DMS114 treated with DMSO at 0.1 percent for 48 hours (cell line): ENCODE measurements around the gene GSC2.
"Not testable (repeated sequence)": the region's sequence is repeated elsewhere in the genome, so short reads cannot be mapped to it uniquely, and the experiment has no call there.

Experiments
- DNase-seq: peaks from one replicate; lab custom pipeline; 2025; ENCODE audit not compliant: unreplicated experiment; lab: John Stamatoyannopoulos, UW

The GSC2 gene

DNA sequence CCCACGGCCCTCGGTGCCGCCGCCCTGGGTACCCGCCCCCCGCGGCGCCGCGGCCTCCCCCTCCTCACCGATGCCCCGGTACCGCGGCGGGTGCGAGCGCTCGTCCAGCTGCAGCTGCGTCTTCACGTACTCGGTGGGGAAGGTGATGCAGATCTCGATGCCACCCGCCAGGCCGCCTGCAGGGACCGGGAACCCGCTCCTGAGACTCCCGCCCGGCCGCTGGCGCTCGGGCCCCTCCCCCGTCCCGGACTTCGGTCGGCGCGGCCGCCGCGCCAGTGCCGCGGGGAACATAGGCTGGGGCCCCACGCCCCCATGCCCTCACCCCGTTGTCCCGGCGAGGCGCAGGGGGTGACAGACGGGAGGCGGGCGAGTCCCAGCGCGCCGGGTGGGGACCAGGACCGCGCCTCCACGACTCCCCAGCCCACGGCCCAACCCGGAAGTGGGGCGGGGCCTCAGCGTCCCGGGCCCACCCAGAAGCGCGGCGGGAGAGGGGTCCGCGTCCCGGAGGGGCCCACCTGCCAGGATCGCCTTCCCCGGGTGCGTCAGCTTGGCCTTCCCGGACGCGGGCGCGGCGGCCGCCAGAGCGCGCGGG lies 28.1 kb upstream of the GSC2 start:
- no peak for DNase-seq

DNA sequence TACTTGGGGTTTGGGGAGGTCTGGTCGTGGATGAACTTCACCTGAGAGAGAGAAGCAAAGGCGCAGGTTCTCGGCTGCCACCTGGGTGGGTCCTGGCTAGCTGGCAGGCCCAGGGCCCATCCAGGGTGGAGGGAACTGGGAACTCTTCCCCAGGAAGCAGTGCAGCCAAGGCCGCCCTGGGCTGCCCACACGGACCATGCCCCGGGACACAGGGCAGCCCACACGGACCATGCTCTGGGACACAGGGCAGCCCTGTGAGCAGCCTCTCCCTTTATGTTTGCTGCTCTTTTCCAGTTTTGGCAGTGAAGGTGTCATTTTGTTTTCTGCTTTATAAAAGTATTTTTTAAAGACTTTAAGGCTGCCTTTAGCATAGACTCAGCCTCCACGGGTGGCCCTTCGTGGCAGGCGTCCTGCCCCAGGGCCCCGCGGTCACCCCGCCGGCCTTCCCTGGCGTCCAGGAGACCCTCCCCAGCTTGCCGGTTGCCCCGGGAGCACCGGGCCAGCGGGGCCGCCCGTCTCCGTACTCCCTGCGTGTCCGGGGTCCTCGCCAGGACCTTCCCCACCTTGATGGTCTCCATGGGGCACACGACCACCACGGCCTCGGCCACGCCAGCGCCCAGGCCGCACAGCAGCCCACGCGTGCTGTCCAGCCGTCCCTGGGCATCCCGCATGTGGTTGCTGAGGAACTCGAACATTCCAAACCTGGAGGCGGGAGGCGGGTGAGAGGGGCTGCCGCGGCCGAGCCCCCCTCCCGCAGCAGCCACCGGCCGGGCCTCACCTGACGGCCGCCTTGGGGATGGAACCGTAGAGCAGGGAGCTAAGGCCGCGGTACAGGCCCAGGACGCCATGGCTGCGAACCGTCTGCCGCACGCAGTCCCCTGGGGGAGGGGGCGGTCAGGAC lies 27.3 kb upstream of the GSC2 start:
- no peak for DNase-seq

DNA sequence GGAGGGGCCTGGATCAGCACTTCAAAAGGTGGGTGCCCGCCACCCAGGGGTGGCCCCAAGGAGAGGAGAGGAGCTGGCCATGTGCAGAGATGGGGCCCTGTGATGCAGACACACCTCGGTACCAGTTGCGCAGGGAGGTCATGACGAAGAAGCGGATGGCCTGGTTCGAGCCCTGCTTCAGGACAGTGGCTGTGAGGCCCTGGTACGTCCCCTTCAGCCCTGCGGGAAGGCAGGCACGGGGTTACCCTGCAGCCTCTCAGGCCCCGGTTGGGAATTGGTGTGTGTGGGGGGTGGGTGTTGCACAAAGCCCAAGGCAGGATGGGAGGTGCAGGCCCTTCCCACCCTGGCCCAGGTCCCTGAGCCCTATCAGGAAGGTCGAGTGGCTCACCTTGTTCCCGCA lies 26.6 kb upstream of the GSC2 start:
- DNase-seq: no peak

DNA sequence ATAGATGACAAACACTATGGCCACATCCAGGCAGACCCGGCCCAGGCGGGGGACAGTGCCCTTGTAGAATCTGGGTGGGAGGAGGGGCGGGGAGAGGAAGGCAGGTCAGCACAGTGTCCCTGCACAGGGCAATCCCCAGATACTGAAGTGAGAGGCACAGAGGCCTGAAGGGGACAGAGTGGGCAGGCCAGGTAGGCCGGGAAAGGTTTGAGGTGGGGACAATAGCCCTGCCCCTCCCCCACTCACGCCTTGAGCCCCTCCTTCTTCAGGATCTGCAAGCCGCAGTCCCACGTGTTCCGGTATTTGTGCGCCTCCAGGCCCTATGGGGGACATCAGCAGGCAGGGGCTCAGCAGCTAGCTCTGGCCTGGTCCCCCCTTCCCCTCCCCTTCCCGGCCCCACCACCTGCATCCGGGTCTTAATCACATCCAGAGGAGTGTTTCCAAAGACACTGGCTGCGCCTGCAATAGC lies 26.1 kb upstream of the GSC2 start:
- DNase-seq: no peak

DNA sequence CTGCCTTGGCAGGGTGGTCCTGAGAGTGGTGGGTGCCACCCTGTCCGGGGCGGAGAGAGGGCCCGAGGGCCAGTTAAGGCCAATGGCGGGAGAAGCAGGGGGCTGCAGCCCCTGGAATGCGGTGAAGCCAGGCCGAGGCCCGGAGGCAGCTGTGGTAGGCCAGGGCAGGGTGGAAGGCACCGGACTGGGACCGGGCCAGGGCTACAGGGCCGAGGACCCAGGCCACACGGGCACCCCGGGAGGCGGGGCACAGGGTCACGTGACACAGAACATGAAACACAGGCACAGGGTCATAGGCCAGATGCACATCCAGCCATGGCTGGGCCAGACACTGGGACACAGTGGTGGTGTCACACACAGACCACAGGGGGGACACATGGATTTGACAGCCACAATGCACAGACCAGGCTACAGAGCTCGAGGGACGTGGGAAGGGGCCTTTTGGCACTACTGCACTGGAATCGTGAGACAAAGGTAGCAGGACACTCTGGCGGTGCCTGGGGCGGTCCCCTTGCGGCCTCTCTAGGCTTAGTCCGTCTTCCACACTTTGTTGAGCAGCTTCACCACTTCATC lies 25.6 kb upstream of the GSC2 start:
- DNase-seq: no peak

DNA sequence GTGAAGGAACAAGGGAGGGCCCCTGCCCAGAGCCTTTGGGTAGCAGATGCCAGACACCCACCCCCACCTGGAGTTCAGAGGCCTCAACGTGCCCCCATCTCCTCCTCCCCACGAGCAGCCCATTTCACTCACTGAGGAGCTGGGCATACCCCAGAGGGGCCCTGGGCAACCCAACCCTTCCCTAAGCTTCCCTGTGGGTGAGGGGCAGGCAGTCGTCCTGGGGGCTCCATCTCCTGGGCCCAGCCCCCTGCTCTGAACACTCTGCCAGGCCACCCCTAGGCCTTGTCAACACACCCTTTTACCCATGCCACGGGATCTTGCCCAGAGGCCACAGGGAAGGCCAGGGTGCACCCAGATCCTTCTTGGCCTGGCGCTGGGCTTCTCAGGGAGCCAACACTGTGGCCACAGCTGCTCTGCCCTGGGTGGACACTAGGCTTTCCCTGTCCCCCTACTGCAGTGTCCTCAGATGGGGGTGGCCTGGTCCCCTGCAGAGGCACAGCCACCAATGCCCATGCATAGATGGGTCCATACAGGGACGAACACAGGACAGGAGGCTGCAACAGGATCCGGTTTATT lies 25.0 kb upstream of the GSC2 start:
- DNase-seq: no peak

DNA sequence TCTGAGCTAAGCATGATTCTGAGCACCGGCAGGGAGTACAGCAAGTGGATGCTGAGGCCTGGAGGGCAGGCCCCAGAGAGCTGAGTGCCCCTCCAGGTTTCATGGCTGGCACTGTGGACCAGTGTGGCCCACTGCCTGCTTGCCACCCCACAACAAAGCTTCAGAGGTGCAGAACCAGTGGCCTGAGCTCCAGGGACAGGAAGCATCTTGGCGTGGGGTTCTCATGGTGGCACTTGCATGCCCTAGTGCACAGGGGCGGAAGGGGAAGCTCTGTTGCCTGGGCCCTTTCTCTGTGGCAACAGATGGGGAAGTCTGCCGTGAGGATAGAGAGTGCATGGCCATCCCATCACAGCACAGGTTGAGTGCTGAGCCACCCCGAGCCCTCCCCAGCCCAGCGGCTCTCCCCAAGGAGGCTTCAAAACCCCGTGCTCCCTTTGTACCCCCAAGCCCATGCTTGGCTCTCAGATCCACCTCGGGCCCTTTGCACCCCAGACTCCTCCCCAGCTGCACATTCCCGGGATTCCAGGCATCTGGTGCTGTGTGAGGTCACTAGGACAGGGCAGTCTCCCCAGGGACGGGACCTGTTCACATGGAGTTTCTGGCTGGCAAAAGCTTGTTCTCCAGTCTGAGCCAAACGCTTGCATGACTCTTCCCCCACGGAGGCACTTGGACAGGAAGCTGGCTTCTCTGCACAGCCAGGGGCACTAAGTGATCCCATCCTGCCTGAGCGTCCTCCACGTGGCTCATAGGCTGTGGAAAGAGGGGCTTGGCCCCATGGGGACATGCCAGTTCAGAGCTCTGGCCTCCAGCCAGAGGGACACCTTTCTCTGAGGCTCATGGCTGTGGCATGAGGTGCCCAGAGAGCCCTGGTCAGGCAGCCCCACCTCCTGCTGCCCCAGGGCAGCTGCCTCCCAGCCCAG lies 24.3 kb upstream of the GSC2 start:
- DNase-seq: no peak

DNA sequence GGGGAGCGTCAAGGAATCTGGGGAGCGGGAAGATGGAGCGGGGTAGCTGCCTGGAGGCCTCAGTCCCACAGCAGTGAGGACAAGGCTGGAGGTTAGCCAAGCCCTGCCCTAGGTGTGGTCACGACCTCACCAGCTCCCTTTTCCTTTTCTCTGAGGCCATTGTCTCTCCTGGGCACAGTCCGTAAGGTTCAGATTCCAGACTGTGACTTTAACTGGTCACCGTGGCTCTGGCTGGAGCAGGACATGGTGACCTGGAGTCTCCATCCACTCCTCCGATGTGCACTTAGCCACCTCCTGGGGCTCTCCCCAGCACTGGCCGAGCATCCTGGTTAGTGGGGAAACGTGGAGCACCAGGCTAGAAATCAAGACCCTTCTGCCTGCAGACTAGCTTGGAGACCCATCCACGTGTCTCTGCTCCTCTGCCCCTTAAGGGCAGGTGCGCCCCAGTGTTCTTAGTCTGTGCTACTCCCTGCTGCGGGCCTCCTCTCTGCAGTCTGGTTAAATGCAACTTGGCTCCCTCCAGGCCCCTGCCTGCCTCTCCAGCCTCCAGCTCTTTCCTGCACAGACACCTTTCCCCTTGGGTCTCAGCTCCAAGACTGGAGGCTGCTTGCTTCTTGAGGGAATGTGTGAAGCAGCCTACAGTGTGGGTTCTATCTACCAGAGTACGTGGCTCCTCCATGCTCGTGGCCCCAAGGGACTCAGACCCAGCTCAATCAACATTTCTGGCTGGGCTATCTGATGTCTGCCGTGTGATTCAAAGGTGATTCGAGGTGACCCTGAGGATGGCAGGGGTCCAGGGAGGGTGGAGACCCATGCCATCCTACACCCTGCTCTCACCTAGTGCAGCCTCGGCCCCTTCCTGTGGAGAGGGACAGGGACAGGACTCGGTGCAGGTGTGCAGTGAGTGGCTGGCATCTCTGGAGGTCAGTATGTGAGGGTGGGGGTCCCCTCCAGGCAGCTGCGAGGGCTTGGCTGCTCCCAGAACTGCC lies 23.2 kb upstream of the GSC2 start:
- no peak for DNase-seq

DNA sequence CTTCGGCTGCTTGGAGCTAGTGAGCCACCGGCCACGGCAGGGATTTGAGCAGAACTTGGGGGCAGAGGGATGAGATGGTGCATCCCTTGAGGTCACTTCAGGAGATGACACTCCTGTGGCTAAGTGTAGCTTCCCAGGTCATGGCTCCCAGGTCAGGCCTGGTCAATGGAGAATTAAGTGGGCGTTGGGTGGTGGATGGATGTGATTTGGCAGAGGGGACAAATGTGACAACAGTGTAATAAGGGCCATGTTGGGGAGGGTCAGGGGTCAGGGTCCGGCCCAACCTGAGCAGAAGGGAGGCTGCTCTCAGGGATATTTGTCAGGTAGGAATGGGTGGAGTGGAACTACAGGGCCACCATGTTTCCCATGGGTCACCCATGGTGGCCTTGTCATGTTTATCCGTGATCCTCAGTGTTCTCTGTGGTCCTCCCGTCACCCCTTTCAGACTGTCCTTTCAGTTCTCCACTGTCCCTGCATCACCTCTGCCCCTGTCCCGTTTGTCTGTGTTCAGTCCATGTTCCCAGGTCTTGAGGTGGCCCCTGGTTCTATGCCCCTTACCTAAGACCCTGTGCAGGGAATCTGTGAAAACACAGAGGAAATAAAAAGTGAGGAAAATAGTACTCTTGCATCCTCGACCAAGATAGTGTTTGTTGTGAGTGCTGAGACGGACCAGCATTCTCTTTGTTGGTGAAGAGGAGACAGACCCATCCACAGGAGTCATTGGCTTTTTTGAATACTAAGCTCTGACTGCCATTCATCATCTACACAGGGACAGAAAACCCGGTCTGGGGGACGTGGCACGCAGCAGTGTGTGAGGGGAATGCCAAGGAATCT lies 22.3 kb upstream of the GSC2 start:
- DNase-seq: no peak

DNA sequence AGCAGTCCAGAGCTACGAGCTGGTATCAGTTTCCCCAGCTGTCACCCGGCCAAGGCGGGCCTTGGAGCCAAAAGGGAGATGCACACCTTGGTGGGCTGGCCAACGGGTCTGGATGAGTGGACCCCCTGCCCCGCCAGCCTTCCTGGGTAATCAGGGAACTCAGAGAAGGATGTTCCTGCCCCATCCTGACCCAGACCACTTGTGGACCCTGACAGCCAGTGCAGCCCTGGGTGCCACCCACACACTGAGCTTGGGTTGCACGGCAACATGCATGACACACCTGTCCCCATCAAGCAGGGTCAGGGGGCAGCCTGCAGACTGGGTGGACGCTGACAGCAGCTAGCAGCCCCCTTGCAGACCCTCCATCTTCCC lies 19.8 kb upstream of the GSC2 start:
- DNase-seq: no peak

DNA sequence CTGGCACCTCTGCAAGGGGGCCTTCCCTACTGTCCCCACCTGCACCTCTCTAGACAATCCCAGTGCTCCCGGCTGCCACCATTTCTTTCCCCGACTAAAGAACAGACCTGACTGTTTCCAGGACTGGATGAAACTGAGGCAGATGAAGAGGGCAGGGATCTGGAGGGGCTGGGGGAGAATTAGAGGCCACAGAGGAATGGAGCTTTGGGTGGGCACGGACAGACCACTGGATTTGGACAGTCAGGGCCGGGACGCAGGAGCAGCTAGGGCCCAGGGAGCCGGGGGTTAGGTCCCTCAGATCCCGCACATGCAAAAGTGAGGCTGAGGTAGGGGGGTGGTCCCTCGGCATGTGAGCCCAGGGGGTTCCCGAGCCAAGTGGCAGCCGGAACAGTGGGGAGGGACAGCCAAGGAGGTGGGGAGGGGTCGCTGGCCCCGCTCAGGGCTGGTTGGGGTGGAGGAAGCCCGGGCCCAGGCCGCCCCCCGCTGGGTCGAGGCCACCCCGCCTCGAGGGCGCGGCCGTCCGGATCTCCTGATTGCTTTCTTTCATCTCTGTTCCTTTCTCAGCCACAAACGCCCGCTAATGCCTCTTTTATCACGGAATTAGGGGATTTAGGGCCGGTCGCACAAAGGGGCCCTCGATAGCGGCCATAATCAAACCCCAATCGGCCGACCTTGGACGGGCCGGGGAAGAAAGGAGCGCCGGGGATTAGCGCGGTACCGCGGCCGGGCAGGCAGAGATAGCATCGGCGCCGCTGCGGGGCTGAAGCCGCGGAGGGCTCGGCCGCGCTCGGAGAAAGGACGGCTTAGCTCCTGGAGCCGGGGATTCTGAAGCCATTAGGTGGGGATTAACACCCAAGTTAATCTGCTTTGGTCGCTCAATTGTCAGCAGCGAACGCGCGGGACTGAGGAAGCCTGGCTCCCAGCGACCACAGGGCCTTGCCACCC lies 19.2 kb upstream of the GSC2 start:
- no peak for DNase-seq

DNA sequence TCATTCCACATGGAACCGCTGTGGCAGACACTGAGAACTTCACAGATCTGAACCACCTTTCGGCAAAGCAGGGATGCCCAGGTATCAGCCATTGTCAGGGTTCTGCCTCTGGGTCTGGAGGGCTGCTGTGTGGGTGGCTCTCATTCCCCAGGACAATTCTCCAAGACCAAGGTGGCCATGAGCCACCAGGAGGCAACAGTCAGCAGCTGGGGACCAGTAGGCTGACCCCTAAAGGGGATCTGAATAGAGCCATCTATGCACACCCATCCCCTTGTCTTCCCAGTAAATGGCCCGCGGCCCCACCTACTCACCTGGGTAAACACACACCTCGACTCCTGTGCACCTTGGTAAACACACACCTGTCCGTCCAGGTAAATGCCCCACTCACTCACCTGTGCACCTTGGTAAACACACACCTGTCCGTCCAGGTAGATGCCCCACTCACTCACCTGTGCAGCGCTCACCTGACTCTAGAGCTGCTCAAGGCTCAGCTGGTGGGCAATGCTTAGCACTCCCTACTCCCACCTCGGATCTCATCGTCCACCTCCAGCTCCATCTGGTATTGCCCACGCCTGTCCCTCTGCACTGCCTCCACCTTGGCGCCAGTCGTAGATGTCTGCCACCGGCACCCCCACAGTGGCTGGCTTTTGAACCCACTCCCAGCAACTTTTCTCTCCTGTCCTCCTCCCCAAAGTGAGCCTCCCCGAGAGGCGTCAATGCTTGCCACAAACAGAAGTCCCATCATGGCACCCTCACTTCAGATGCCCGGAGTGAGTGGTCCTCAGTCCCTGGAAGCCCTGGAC lies 18.2 kb upstream of the GSC2 start:
- DNase-seq: no peak

DNA sequence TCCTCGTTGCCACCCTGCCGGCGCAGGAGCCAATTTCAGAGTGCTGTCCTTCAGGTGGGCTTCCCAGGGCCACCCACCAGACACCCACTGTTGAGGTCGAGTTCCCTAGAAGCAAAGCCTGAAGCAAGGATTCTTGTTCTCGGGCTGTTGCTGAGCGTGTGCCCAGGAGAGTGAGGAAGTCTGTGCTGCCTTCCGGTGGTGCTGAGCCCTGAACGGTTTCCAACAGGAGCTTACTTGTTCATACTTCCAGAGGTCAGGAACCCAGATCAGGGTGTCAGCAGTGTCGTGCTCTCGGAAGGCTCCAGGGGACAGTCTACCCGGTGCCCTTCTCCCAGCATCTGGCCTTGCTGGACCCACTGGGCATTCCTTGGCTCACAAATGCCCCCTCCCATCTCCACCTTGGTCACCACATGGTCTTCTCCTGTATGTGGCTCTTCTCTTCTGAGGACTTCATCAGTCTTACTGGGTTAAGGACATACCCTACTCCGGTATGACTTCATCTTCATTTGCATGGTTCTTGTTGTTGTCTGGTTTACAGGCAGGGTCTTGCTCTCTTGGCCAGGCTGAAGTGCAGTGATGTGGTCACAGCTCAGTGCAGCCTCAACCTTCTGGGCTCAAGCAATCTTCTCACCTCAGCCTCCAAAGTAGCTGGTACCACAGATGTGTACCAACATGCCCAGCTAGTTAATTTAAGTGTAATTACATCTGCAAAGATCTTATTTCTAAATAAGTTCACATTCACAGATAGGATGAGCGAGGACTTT lies 17.2 kb upstream of the GSC2 start:
- no peak for DNase-seq

DNA sequence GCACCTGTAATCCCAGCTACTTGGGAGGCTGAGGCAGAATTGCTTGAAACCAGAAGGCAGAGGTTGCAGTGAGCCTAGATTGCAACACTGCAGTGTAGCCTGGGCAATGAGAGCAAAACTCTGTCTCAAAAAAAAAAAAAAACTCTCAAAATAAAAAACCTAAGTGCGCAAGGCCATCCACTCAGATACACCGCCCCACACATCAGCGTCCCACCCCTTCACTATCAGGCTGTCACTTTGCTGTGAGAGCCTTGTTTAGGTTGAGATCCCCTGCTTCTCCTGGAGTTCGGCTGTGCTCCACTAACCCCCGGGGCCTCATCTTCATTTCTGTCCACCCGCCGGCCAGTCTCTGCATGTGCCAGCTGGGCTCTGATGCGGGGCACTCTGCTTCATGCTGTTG lies 16.3 kb upstream of the GSC2 start:
- DNase-seq: no peak

DNA sequence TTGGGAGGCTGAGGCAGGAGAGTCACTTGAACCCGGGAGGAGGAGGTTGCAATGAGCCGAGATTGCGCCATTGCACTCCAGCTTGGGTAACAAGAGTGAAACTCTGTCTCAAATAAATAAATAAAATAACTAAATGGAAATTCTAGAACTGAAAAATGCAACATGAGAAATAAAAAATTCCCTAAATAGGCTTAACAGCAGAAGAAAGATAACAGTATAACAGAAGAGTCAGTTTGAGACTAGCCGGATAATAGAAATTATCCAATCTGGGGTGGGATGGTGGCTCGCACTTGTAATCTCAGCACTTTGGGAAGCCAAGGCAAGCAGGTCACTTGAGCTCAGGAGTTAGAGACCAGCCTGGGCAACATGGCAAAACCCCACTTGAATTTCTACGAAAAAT lies 14.3 kb upstream of the GSC2 start:
- DNase-seq: no peak

DNA sequence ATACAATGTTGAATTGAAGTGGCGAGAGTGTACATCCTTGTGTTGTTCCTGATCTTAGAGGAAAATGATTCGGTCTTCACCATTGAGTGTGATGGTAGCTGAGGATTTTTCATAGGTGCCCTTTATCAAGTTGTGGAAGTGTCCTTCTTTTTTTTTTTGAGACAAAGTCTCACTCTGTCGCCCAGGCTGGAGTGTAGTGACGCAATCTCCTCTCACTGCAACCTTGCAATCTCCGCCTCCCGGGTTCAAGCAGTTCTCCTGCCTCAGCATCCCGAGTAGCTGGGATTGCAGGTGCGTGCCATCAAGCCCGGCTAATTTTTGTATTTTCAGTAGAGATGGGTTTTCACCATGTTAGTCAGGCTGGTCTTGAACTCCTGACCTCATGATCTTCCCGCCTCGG lies 8.6 kb upstream of the GSC2 start:
- not testable (repeated sequence) for DNase-seq
